GM03348 (cell line): ENCODE measurements around the gene ADAMTS12.
A peak's percentile ranks its signal among the peaks of the same experiment; 100 is the strongest.
"Not testable (repeated sequence)": the region's sequence is repeated elsewhere in the genome, so short reads cannot be mapped to it uniquely, and the experiment has no call there.

Experiments
- DNase-seq: peaks from one replicate; pipeline ENCODE4 v3.0.0; 2012; ENCODE audit warnings: low spot score

Gene ADAMTS12, protein sequence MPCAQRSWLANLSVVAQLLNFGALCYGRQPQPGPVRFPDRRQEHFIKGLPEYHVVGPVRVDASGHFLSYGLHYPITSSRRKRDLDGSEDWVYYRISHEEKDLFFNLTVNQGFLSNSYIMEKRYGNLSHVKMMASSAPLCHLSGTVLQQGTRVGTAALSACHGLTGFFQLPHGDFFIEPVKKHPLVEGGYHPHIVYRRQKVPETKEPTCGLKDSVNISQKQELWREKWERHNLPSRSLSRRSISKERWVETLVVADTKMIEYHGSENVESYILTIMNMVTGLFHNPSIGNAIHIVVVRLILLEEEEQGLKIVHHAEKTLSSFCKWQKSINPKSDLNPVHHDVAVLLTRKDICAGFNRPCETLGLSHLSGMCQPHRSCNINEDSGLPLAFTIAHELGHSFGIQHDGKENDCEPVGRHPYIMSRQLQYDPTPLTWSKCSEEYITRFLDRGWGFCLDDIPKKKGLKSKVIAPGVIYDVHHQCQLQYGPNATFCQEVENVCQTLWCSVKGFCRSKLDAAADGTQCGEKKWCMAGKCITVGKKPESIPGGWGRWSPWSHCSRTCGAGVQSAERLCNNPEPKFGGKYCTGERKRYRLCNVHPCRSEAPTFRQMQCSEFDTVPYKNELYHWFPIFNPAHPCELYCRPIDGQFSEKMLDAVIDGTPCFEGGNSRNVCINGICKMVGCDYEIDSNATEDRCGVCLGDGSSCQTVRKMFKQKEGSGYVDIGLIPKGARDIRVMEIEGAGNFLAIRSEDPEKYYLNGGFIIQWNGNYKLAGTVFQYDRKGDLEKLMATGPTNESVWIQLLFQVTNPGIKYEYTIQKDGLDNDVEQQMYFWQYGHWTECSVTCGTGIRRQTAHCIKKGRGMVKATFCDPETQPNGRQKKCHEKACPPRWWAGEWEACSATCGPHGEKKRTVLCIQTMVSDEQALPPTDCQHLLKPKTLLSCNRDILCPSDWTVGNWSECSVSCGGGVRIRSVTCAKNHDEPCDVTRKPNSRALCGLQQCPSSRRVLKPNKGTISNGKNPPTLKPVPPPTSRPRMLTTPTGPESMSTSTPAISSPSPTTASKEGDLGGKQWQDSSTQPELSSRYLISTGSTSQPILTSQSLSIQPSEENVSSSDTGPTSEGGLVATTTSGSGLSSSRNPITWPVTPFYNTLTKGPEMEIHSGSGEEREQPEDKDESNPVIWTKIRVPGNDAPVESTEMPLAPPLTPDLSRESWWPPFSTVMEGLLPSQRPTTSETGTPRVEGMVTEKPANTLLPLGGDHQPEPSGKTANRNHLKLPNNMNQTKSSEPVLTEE (N-terminal part only)

DNA sequence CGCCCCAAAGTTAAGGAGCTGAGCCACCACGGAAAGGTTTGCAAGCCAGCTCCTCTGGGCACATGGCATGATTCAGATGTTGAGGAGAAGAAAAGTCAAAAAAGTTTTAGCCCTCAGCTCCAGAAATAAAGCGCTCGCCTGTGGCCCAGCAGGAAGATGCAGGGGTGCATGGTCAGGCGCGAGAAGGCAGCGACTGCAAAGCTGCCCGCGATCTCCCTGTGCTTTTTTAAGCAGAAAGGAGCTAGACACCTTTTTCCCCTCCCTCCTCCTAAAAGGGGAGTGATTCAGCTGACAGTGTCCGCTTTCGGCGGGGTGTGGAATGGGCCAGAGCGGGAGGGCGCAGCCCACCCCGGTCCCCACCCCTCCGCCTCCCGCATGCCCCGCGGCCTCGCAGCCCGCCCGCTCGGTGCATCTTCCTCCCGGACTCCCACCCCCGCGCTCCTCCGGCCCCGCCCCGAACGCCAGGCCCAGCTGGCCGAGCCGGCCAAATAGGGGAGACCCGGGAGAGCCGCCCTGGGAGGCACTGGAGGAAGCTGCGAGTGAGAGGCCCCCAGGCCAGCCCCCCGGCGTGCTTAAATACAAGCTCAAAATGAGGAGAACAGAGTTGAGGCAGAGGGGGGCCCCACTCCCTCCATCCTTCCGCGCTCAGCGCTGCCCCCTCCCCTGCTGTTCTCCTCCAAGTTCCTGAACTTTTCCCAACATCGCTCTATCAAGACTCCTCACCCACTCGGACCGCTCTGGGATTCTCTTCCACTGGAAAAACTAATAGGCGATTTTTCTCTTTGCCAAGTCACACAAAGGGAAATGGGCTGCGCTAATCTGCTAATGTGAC, at the start of gene ADAMTS12:
TSS of gene ADAMTS12 (minus strand) at position 203 of the 832 bp plus-strand sequence. CDS start at position 69, 134 bp downstream.
- DNase-seq, result peak; percentile 90

DNA sequence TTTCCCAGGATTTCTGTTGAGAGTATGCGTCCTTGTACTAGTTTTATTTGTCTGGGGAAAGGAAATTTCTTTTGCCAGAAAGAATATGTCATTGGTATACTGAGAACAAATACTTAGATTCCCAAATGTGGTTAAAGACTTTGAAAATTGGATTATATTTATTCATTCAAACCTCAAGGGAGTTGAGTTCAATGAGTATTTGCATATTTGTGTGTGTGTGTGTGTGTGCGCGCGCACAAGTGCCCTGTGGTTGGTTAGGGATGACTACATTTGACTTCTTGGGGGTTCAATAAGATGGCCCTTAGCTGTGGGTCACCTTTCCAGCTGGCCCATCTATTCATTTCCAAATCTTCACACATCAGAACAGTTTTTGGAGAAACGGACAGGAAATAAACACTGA, 49.3 kb upstream of the ADAMTS12 start:
- no peak for DNase-seq

DNA sequence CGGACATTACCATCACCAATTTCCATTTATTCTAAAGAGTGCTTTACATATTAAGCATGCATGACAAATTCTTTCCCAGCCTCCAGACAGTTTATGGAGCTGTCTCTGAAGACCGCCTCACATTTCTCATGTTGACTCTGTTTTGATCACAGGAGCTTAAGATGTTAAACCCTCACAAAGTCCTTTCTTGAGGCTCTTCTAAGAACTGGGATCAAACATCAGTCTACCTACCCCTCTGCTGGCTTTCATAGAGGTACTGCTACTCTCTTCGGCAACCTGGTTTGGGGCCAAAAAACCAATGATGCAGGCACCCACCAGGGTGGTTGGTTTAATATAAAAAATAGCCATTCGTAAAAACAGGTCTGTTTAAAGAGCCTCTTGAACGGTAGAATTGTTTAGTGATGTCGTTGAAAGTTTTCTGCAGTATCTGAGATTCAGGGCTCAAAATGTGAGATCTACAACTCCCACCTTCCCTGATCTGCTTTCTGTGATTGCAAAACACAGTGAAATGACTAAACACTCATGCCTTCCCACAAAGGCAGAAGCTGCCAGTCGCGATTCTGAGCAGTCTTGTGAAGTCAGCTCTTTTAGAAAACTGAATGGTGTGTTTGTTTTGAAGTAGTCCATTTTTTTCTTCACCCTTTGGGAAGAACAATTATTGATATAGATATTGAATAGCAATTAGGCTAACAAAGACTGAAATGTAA, 47.9 kb upstream of the ADAMTS12 start:
- peak; percentile 51 for DNase-seq

DNA sequence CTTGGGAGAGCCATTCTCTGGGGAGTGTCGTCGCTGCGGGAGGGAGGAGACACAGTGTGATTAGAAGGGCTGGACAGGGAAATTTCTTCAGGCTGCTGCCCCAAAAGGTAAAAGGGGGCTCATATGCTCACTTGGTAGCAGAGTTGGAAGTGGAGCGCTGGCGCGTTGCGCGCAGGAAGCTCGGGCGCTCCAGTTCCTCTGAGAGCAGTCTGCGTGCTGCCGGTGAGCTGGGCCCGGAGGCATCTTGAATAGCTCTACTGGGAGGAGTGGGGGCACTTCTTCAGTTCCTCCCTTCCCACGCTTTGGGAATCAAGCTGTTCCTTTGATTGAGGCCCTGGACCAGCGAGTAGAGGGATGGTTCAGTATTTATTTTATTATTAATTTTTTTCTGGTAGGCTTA, 47.1 kb upstream of the ADAMTS12 start:
- no peak for DNase-seq

DNA sequence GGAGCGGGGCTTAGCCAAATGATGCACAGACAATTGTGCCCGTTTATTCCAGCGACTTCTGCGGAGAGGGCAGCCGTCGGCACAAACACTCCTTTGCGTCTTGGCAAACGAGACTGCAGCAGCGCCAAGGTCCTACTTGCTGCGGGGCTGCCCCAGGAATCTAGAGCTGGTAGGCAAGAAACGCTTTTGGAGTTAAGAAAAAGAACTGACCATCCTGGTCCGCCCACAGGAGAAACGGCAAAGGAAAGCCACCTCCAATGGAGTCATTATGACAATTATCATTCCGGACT, 46.7 kb upstream of the ADAMTS12 start:
- no peak for DNase-seq

DNA sequence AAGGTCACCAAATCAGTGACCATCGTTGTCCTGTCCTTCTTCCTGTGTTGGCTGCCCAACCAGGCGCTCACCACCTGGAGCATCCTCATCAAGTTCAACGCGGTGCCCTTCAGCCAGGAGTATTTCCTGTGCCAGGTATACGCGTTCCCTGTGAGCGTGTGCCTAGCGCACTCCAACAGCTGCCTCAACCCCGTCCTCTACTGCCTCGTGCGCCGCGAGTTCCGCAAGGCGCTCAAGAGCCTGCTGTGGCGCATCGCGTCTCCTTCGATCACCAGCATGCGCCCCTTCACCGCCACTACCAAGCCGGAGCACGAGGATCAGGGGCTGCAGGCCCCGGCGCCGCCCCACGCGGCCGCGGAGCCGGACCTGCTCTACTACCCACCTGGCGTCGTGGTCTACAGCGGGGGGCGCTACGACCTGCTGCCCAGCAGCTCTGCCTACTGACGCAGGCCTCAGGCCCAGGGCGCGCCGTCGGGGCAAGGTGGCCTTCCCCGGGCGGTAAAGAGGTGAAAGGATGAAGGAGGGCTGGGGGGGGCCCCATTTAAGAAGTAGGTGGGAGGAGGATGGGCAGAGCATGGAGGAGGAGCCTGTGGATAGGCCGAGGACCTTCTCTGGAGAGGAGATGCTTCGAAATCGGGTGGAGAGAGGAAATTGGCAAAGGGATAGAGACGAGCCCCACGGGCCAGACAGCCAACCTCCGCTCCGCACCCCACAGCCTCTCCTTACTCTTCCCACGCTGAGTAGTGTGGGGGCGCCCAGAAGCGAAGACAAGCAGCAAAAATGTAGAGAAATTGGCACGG, 46.1 kb upstream of the ADAMTS12 start:
- DNase-seq, result no peak

DNA sequence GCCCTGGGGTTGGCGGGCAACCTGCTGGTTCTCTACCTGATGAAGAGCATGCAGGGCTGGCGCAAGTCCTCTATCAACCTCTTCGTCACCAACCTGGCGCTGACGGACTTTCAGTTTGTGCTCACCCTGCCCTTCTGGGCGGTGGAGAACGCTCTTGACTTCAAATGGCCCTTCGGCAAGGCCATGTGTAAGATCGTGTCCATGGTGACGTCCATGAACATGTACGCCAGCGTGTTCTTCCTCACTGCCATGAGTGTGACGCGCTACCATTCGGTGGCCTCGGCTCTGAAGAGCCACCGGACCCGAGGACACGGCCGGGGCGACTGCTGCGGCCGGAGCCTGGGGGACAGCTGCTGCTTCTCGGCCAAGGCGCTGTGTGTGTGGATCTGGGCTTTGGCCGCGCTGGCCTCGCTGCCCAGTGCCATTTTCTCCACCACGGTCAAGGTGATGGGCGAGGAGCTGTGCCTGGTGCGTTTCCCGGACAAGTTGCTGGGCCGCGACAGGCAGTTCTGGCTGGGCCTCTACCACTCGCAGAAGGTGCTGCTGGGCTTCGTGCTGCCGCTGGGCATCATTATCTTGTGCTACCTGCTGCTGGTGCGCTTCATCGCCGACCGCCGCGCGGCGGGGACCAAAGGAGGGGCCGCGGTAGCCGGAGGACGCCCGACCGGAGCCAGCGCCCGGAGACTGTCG, 45.4 kb upstream of the ADAMTS12 start:
- no peak for DNase-seq

DNA sequence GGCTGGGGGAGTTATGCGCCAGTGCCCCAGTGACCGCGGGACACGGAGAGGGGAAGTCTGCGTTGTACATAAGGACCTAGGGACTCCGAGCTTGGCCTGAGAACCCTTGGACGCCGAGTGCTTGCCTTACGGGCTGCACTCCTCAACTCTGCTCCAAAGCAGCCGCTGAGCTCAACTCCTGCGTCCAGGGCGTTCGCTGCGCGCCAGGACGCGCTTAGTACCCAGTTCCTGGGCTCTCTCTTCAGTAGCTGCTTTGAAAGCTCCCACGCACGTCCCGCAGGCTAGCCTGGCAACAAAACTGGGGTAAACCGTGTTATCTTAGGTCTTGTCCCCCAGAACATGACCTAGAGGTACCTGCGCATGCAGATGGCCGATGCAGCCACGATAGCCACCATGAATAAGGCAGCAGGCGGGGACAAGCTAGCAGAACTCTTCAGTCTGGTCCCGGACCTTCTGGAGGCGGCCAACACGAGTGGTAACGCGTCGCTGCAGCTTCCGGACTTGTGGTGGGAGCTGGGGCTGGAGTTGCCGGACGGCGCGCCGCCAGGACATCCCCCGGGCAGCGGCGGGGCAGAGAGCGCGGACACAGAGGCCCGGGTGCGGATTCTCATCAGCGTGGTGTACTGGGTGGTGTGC, 44.7 kb upstream of the ADAMTS12 start, which contains the start of gene RXFP3:
TSS of gene RXFP3 (plus strand) at position 6 of the 636 bp plus-strand sequence. CDS start at position 361, 355 bp downstream.
- DNase-seq, result peak; percentile 37

DNA sequence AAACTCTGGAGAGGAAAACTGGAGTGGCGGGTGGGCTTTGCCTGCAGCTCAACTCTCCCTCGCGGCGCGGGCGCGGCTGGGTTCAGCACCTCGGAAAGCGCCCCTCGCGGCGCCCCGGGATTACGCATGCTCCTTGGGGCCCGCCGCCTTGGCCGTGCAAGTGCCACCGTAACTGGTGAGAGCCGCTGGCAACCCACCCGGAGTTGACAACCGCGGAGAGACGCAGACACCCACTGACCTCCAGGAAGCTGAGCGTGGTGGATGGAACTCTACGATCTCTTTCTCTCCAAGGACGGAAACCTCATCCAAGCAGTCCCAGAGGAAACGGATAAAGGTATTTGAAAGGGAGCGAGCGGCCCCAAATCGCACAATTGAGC, 44.2 kb upstream of the ADAMTS12 start:
- peak; percentile 90 for DNase-seq

DNA sequence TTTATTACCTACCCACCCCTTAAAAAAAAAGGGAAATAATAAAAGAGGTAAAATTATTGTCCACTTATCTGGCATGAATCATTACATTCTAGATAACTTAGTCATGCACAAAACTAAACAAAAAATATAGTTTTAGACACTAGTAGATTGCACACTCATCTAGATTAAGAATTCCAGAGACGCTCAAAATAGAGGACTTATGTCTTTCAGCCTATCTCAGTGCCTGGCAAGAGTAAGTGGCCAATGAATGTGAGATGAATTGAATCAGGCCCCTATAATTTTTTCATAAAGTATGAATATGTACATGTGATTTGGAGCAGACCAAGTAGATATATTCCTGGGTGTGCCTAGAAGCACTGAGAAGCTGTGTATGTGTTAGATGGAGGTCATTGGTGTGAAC, 42.4 kb upstream of the ADAMTS12 start:
- no peak for DNase-seq

DNA sequence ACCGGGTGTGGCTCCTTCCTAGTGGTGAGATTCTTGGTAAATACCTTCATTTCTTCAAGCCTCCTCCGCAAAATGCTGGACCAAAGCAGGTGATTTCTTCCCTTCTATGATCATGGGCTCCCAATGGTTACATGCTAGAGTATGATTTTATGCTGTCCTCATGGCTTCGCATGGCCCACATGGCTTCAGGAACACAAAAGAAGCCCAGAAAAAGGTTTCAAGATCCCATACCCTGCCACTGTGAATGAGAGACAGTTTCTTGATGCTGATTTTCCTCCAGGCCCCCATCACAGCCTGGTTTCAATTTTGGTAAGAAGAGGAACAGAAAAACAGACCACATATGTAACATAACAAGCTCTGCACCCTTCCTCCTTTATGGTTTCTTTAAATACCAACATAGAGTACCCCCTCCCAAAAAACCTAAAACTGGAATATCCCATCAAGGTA, 42.0 kb upstream of the ADAMTS12 start:
- DNase-seq, result no peak

DNA sequence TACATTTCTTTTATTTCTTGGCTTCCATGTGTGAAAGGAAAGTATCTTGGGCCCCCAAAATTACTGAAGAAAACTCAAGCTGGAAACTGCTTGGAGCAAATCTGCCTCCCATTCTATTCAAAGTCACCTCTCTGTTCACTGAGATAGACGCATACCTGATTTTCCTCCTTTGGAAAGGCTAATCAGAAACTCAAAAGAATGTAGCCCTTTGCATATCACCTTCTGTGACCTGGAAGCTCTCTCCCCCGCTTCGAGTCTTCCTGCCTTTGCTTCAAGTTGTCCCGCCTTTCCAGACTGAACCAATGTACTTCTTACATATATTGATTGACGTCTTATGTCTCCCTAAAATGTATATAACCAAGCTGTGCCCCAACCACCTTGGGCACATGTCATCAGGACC, 39.3 kb upstream of the ADAMTS12 start:
- DNase-seq, result no peak

DNA sequence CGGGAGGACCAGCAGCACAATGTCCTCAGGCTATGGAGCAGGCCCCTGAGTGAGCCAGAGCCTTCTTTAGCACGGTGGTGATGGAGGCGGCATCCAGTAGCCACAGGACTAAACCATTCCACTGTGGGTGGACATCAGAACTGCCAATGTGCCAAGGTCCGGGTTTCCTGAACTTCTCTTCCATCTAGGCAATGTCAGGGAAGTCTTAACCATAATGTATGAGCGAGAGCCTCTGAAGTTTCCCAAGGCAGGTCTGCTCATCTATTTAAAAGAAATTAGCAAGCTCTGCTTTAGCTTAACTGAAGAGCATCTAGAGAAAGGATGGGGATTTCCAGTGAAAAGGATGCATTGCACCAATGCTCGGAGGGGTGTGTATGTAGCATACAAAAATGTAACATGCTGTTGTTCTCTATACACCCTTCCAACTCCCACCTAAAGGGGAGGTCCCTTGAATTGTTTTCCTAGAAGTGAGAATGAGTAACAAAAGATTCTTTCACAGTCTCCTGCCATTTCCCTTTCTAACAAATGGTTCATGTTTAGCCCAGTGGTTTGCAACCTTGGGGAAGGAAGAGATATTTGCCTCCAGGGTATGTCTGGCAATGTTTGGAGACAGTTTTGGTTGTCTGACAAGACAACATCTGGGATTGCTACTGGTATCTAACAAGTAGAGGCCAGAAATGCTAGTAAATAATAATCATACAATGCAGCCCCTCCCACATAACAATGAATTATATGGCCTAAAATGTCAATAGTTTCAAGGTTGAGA, 38.3 kb upstream of the ADAMTS12 start:
- DNase-seq, result no peak

DNA sequence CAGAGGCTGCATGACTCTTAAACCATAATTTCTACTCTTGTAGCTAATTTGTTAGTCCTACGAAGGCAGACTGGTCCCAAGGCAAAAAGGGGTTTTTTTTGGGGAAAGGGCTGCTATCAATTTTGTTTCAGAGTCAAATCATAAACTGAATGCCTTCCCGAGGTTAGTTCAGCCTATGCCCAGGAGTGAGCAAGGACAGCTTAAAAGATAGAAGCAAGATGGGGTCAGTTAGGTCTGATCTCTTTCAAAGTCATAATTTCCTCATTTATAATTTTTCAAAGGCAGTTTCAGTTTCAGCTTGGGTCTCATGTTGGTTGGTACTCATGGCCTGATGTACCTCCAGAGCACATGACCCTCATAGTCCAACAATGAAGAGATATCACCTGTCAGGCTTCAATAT, 36.5 kb upstream of the ADAMTS12 start:
- no peak for DNase-seq

DNA sequence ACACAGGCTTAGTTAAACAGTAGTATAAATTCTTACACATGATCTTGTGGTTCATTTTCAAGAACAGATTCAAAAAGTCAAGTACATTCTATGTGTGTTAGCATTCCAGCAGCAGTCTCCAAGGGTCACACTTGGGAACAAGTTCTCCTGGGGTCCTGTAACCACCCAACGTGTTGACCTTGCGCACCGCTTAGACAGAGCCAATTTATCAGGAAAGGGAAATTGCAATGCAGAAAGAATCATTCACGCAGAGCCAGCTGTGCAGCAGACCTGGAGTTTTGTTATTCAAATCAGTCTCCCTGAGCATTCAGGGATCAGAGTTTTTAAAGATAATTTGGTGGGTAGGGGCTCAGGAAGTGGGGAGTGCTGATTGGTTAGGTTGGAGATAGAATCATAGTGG, 35.9 kb upstream of the ADAMTS12 start:
- no peak for DNase-seq

DNA sequence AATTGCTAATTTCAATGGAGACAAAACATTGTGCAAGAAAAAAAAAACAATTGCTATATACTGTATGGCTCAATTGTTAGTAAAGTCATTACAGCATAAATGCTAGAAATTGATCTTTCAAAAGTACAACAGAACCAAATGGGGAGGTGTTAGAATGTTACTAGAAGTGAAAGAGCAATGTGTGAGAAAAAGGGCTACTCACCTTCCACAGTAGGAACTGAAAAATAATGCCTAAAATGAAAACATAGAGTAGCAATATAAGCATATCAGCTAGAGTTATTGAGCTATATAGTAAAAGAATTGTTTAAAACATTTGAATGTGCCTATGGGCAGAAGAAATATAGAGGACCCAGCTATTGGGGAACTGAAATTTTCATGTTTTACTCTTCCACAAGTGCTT, 33.5 kb upstream of the ADAMTS12 start:
- DNase-seq, result no peak

DNA sequence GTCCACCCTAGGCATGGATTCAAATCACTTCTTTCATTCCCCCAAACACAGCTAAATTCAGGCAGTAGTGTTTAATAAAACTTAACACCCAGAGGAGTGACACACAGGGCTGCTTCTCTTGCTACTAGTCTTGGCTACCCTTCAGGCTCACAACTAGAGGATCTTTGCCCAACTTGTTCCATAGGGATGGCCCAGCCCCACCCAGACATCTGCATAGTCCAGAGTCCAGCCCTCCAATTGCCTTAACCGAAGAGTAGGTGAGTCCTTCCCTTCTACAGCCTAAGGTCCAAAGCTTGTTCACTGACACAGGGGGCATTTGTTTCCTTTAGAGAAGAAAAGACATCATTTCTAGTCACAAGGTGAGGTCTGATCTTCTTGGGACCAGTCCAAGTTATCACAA, 29.2 kb upstream of the ADAMTS12 start:
- no peak for DNase-seq

DNA sequence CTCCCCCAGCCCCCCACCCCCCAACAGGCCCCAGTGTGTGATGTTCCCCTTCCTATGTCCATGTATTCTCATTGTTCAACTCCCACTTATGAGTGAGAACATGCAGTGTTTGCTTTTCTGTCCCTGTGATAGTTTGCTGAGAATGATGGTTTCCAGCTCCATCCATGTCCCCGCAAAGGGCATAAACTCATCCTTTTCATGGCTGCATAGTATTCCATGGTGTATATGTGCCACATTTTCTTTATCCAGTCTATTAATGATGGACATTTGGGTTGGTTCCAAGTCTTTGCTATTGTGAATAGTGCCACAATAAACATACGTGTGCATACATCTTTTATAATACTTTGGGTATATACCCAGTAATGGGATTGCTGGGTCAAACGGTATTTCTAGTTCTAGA, 23.1 kb upstream of the ADAMTS12 start:
- DNase-seq, result not testable (repeated sequence)
